Activated CD8-positive, alpha-beta T cell treated with anti-CD3 and anti-CD28 coated beads for 36 hours (primary cell): ENCODE data around the gene TTLL5. TPM values are rescaled to one million over a fixed set of nuclear protein-coding genes. Genes with fewer than 3 reads are reported as not detected.

Experiments used
- ATAC-seq: fragments of 200-7000 bp; cut with Tn5 transposase; one replicate; pipeline ENCODE4 v1.10.0; 2021; ENCODE audit warnings: mild to moderate bottlenecking, moderate library complexity
- CTCF ChIA-PET: fragments of 350-600 bp; sonication (Branson Sonifier 250); formaldehyde crosslinking; loops from one replicate; lab custom pipeline; 2021; ENCODE audit warnings: antibody characterized with exemption; lab: Charles Lee
- POLR2A ChIA-PET: fragments of 350-600 bp; sonication (Branson Sonifier 250); formaldehyde crosslinking; loops from one replicate; lab custom pipeline; 2021; ENCODE audit warnings: antibody characterized with exemption; lab: Charles Lee
- DNase-seq: peaks from one replicate; pipeline ENCODE4 v3.0.0-alpha.2; 2020
- H3K27ac Mint-ChIP-seq: one replicate; pipeline ENCODE4 v1.8.0; 2021; ENCODE audit warnings: mild to moderate bottlenecking, mixed read lengths
- H3K27me3 Mint-ChIP-seq: one replicate; pipeline ENCODE4 v1.8.0; 2021; ENCODE audit warnings: mixed read lengths
- H3K36me3 Mint-ChIP-seq: one replicate; pipeline ENCODE4 v1.8.0; 2021; ENCODE audit warnings: low read depth, mixed read lengths
- H3K4me1 Mint-ChIP-seq: one replicate; pipeline ENCODE4 v1.8.0; 2021; ENCODE audit warnings: low read depth, mixed read lengths
- H3K4me3 Mint-ChIP-seq: one replicate; pipeline ENCODE4 v1.8.0; 2021; ENCODE audit warnings: mild to moderate bottlenecking, moderate library complexity, mixed read lengths
- H3K9me3 Mint-ChIP-seq: one replicate; pipeline ENCODE4 v1.8.0; 2021; ENCODE audit warnings: mixed read lengths
- CTCF ChIP-seq: fragments of 200-600 bp; IDR thresholded peaks from one replicate; pipeline ENCODE4 v1.8.0; 2022; ENCODE audit warnings: antibody characterized with exemption, mild to moderate bottlenecking
- intact Hi-C: fragments of 100-400 bp; cut with micrococcal nuclease; formaldehyde crosslinking; loops from one replicate; pipeline ENCODE4 v1.10.0; 2022
- total RNA-seq, 2 experiments: library from RNA; stranded (reverse); gene quantifications; one replicate each; pipeline ENCODE4 v1.2.3, GENCODE V29; 2021

The TTLL5 gene
- total RNA-seq, 2 experiments from 2014 or later, result 23.6 to 27.2 TPM

DNA sequence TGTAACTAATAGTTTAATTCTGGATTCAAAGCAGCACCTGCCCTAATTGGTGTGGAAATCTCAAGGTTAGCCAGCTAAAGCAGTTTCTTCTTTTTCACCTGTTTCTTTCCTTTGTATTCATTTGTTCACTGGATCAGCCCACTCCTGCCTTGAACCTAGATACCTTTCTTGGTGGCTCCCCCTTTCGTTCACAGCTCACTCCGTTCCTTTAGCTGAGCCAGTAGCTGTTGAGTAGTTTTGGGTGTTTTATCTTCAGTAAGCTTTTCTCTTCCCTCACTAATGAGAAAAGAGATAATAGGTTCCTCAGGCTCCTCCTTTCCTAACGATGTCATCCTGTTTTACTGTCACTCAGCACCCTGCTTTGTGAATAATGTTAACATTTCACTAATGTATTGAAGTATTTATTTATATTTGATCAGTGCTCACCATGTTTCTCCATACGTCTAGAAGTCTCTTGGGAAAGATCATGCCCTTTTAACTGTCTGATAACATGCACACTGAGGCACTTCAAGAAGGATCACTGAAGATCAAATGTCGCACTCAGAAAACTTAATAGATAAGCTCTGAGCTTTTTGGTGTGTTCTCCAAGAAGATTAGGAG is 199.6 kb downstream of the TTLL5 start:
- H3K9me3 Mint-ChIP-seq, result no peaks in the 10 kb centered on the region
- no peak for ATAC-seq
- H3K4me3 Mint-ChIP-seq, result no peak overlapping the region
- DNase-seq, result no peak
- peaks cover 6% of the 10 kb centered on the region for H3K4me1 Mint-ChIP-seq
- ChIA-PET CTCF (interaction anchor here (1.3 kb wide), 1 partner anchor 151 kb away, joined by 3 read pairs; no protein-coding TSS in a partner anchor), POLR2A (no interaction called here)
- no peaks in the 10 kb centered on the region for H3K27me3 Mint-ChIP-seq
- intact Hi-C loops, result no loop called here
- no peak for TF ChIP-seq CTCF
- no peaks in the 10 kb centered on the region for H3K36me3 Mint-ChIP-seq
- no peak overlapping the region for H3K27ac Mint-ChIP-seq

DNA sequence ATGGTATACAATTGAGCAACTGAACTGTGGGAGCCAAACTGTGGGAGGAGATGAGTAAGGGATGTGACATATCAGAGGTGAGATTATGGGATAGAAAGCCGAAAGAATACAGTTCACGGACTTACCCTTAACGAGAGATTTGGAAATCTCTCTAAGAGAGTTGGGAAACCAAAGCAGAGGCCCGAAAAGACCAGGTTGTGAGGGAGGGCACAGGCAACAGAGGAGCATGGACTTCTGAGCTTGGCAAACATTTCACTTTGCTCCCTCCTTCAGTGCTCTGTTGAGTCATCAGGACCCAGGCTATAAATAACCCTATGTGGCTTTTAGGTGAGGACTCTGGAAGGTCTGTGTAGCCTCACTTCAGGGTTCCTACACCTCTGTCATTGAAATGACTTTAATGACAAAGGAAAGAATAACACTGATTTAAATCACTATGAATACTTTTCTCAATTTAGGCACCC is 200.1 kb downstream of the TTLL5 start:
- intact Hi-C loops, result no loop called here
- no peaks in the 10 kb centered on the region for H3K9me3 Mint-ChIP-seq
- ATAC-seq (no peak), DNase-seq (no peak)
- H3K27ac Mint-ChIP-seq, result no peak overlapping the region
- H3K36me3 Mint-ChIP-seq, result no peaks in the 10 kb centered on the region
- CTCF ChIA-PET, result interaction anchor here (1.3 kb wide), 1 partner anchor 152 kb away, joined by 3 read pairs; no protein-coding TSS in a partner anchor
- POLR2A ChIA-PET, result no interaction called here
- no peak overlapping the region for H3K4me3 Mint-ChIP-seq
- peaks cover 6% of the 10 kb centered on the region for H3K4me1 Mint-ChIP-seq
- TF ChIP-seq CTCF, result no peak
- no peaks in the 10 kb centered on the region for H3K27me3 Mint-ChIP-seq

DNA sequence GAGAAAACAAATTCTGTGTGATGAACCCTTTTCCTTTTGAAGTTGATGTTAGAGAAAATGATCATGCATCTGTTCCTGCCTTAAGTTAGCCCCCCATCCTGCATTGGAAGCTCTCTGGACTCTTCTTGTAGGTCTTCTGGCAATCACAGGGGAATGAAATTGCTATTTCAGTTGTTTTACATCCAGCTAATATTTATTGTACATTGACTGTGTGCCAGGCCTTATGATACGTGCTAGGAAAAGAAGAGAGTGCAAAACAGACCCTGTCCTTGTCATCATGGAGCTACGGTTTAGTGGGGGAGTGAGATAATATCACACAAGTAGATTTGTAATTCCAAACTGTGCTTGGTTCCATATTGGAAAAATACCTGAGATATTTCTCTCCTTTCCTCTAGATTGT is 202.2 kb downstream of the TTLL5 start:
- ChIA-PET CTCF (interaction anchor here (0.9 to 2.3 kb wide), 2 partner anchors 43 to 154 kb away, joined by 3 to 12 read pairs; no protein-coding TSS in a partner anchor), POLR2A (interaction anchor here (1.2 kb wide), 1 partner anchor 102 kb away, joined by 3 read pairs; no protein-coding TSS in a partner anchor)
- TF ChIP-seq CTCF, result no peak
- Mint-ChIP-seq H3K9me3 (no peaks in the 10 kb centered on the region), H3K27ac (no peak overlapping the region), H3K4me3 (no peak overlapping the region), H3K36me3 (no peaks in the 10 kb centered on the region), H3K4me1 (peaks cover 6% of the 10 kb centered on the region), H3K27me3 (no peaks in the 10 kb centered on the region)
- DNase-seq (no peak), ATAC-seq (no peak)
- intact Hi-C loops, result no loop called here

GRCh38 chr14:75864352-75864751 is 203.3 kb downstream of the TTLL5 start:
- TF ChIP-seq CTCF, result no peak
- DNase-seq (no peak), ATAC-seq (no peak)
- Mint-ChIP-seq H3K36me3 (no peaks in the 10 kb centered on the region), H3K27me3 (no peaks in the 10 kb centered on the region), H3K27ac (no peak overlapping the region), H3K4me3 (no peak overlapping the region), H3K9me3 (no peaks in the 10 kb centered on the region), H3K4me1 (peaks cover 6% of the 10 kb centered on the region)
- intact Hi-C loops, result no loop called here
- ChIA-PET POLR2A (interaction anchor here (1.2 kb wide), 1 partner anchor 101 kb away, joined by 3 read pairs; no protein-coding TSS in a partner anchor), CTCF (interaction anchor here (2.3 kb wide), 1 partner anchor 41 kb away, joined by 12 read pairs; no protein-coding TSS in a partner anchor)

DNA sequence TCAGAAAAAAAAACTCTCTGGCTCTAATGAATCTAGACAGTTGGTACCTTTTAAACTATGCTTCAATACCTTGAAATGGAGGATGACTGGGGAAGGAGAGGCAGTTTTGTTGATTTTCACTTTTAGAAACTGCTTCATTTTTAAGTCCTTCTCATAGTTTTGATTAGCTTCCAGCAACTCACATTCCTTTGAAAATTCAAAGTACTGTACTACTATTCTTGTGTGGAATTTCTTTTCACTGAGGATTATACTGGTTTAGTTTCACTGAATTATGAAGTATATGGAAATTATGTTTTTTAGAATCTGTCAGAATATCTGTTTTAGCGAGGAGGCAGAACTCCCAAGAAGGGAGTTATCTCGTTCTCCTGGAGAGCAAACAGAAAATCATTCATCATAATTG is 204.5 kb downstream of the TTLL5 start:
- Mint-ChIP-seq H3K4me3 (no peak overlapping the region), H3K36me3 (peaks cover 6% of the 10 kb centered on the region), H3K27ac (no peak overlapping the region), H3K27me3 (no peaks in the 10 kb centered on the region), H3K4me1 (peaks cover 6% of the 10 kb centered on the region), H3K9me3 (no peaks in the 10 kb centered on the region)
- POLR2A ChIA-PET, result no interaction called here
- no peak for ATAC-seq
- TF ChIP-seq CTCF, result no peak
- CTCF ChIA-PET, result interaction anchor here (1.2 kb wide), 1 partner anchor 14 kb away, joined by 3 read pairs; no protein-coding TSS in a partner anchor
- intact Hi-C loops, result no loop called here
- DNase-seq, result no peak
